ACC112 (cell line): ENCODE data around the gene ST3GAL6.

Experiments
- H2AFZ ChIP-seq: fragments of 200-600 bp; sonication (generic); one replicate; pipeline ENCODE4 v1.6.0; 2017; ENCODE audit warnings: antibody characterized with exemption, low read length; ENCODE audit not compliant: unreplicated experiment
- H3K27ac ChIP-seq: fragments of 200-600 bp; sonication (generic); 2 replicates; pipeline ENCODE4 v1.5.1; 2014; ENCODE audit warnings: low read depth, mild to moderate bottlenecking, antibody characterized with exemption, low read length, moderate library complexity
- H3K27me3 ChIP-seq: fragments of 200-600 bp; sonication (generic); 2 replicates; pipeline ENCODE4 v1.6.1; 2014; ENCODE audit warnings: mild to moderate bottlenecking, antibody characterized with exemption, low read length, moderate library complexity, mixed read lengths; ENCODE audit not compliant: insufficient read depth
- H3K36me3 ChIP-seq: fragments of 200-600 bp; sonication (generic); 2 replicates; pipeline ENCODE4 v1.6.1; 2016; ENCODE audit warnings: mild to moderate bottlenecking, antibody characterized with exemption, low read length, moderate library complexity, mixed read lengths; ENCODE audit not compliant: insufficient read depth
- H3K4me1 ChIP-seq: fragments of 200-600 bp; sonication (generic); one replicate; pipeline ENCODE4 v1.6.1; 2016; ENCODE audit warnings: low read length, mixed read lengths; ENCODE audit not compliant: insufficient read depth, unreplicated experiment, control insufficient read depth
- H3K4me3 ChIP-seq: fragments of 200-600 bp; sonication (generic); 2 replicates; pipeline ENCODE4 v1.5.1; 2014; ENCODE audit warnings: mild to moderate bottlenecking, low read depth, low read length
- H3K79me2 ChIP-seq: fragments of 200-600 bp; sonication (generic); one replicate; pipeline ENCODE4 v1.6.0; 2016; ENCODE audit warnings: low read length; ENCODE audit not compliant: control insufficient read depth, unreplicated experiment, insufficient read depth

The ST3GAL6 gene, protein sequence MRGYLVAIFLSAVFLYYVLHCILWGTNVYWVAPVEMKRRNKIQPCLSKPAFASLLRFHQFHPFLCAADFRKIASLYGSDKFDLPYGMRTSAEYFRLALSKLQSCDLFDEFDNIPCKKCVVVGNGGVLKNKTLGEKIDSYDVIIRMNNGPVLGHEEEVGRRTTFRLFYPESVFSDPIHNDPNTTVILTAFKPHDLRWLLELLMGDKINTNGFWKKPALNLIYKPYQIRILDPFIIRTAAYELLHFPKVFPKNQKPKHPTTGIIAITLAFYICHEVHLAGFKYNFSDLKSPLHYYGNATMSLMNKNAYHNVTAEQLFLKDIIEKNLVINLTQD

GRCh38 chr3:98763076-98763475 lies at the start of gene ST3GAL6:
Gene ST3GAL6, plus strand, starts transcription at chr3:98763340. Its CDS starts 5,101 bp downstream, at chr3:98768441.
- Histone ChIP-seq H2AFZ (no peak within 1 kb of the TSS), H3K36me3 (no peaks in the 10 kb centered on the region), H3K27ac (no peak within 1 kb of the TSS), H3K4me1 (peaks cover 16% of the 10 kb centered on the region), H3K4me3 (0 out of 2 replicates have a peak within 1 kb of the TSS, but pooled peaks have one; percentile 10), H3K27me3 (no peaks in the 10 kb centered on the region), H3K79me2 (no peaks in the 10 kb centered on the region)

GRCh38 chr3:98713984-98714383 lies 49.2 kb upstream of the ST3GAL6 start:
- no peaks in the 10 kb centered on the region for H3K27me3 ChIP-seq
- H3K79me2 ChIP-seq, result no peaks in the 10 kb centered on the region
- no peaks in the 10 kb centered on the region for H3K36me3 ChIP-seq
- H2AFZ ChIP-seq, result no peak overlapping the region
- H3K4me1 ChIP-seq, result no peaks in the 10 kb centered on the region
- no peak overlapping the region for H3K4me3 ChIP-seq
- H3K27ac ChIP-seq, result no peak overlapping the region

- Histone ChIP-seq H3K79me2 (no peaks in the 10 kb centered on the region), H3K27me3 (no peaks in the 10 kb centered on the region), H3K27ac (no peak overlapping the region), H3K4me1 (no peaks in the 10 kb centered on the region), H2AFZ (no peak overlapping the region), H3K36me3 (no peaks in the 10 kb centered on the region), H3K4me3 (no peak overlapping the region)
Measured at GRCh38 chr3:98717584-98717983, 45.6 kb upstream of the ST3GAL6 start.

DNA sequence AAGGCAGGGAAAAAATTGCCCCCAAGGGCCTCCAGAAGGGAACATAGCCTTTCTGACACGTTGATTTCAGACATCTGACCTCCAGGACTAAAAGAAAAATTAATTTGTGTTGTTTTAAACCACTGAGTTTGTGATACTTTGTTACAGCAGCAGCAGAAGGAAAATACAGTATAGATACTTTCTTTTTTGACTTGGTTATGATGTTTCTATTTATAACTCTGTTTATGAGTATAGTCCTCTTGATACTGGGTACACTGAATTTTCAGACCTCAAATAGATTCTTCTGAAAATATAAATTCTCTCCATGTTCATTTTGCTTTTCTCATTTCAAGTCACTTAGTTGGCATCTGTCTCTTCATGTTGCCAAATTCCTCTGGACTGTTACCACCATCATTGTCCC lies 44.4 kb upstream of the ST3GAL6 start:
- H3K36me3 ChIP-seq, result no peaks in the 10 kb centered on the region
- no peak overlapping the region for H3K27ac ChIP-seq
- no peak overlapping the region for H2AFZ ChIP-seq
- H3K79me2 ChIP-seq, result no peaks in the 10 kb centered on the region
- H3K4me3 ChIP-seq, result no peak overlapping the region
- H3K4me1 ChIP-seq, result no peaks in the 10 kb centered on the region
- no peaks in the 10 kb centered on the region for H3K27me3 ChIP-seq

- Histone ChIP-seq H3K4me1 (peaks cover 7% of the 10 kb centered on the region), H2AFZ (no peak overlapping the region), H3K36me3 (no peaks in the 10 kb centered on the region), H3K27me3 (no peaks in the 10 kb centered on the region), H3K4me3 (no peak overlapping the region), H3K27ac (no peak overlapping the region), H3K79me2 (no peaks in the 10 kb centered on the region)
Measured at GRCh38 chr3:98721776-98722175, 41.4 kb upstream of the ST3GAL6 start.

GRCh38 chr3:98722389-98722788 lies 40.8 kb upstream of the ST3GAL6 start:
- no peaks in the 10 kb centered on the region for H3K27me3 ChIP-seq
- no peaks in the 10 kb centered on the region for H3K36me3 ChIP-seq
- no peaks in the 10 kb centered on the region for H3K79me2 ChIP-seq
- H3K27ac ChIP-seq, result no peak overlapping the region
- H3K4me3 ChIP-seq, result no peak overlapping the region
- peaks cover 7% of the 10 kb centered on the region for H3K4me1 ChIP-seq
- H2AFZ ChIP-seq, result no peak overlapping the region

- H3K27me3 ChIP-seq, result no peaks in the 10 kb centered on the region
- peaks cover 11% of the 10 kb centered on the region for H3K4me1 ChIP-seq
- H2AFZ ChIP-seq, result no peak overlapping the region
- H3K36me3 ChIP-seq, result no peaks in the 10 kb centered on the region
- H3K4me3 ChIP-seq, result no peak overlapping the region
- no peak overlapping the region for H3K27ac ChIP-seq
- H3K79me2 ChIP-seq, result no peaks in the 10 kb centered on the region
Measured at GRCh38 chr3:98725352-98725751, 37.8 kb upstream of the ST3GAL6 start.

DNA sequence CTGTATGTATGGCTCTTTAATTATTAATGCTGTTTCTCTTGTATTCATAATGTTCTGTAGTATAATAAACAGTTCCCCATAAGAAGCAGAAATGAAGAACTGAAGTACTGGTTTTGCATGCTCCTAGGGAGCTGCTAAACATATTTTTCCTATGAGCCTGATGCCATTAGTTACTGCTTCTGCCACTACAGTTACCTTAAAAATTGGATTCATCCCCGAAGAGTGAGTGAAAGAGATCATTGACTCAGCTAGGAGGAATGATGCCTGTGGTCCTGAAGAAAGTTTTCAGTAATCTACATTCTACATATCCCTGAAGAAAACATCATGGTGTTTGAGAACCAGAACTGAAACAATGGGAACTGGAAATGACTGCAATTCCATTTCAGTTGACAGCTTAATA lies 37.1 kb upstream of the ST3GAL6 start:
- peaks cover 14% of the 10 kb centered on the region for H3K4me1 ChIP-seq
- H3K27me3 ChIP-seq, result no peaks in the 10 kb centered on the region
- no peak overlapping the region for H3K4me3 ChIP-seq
- H3K36me3 ChIP-seq, result no peaks in the 10 kb centered on the region
- no peak overlapping the region for H2AFZ ChIP-seq
- H3K79me2 ChIP-seq, result no peaks in the 10 kb centered on the region
- no peak overlapping the region for H3K27ac ChIP-seq

DNA sequence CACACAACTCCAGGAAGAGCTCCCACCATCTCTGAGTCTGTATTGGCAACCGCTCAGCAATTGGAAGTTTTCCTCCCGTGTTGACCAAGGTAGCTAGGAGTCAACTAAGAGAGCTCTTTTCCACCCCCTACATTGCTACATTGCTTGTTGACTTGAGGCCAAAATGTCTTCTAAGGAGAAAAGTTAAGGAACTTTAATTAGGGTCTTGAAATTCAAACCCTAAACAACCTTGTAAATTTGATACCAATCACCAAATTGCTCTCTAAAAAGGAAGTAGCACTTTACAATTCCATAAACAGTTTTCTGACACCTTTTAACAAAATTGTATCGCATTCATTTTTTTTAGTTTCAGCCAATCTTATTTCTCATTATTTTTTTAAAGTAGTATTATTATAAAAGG lies 35.5 kb upstream of the ST3GAL6 start:
- H3K27me3 ChIP-seq, result no peaks in the 10 kb centered on the region
- H3K79me2 ChIP-seq, result no peaks in the 10 kb centered on the region
- no peak overlapping the region for H2AFZ ChIP-seq

DNA sequence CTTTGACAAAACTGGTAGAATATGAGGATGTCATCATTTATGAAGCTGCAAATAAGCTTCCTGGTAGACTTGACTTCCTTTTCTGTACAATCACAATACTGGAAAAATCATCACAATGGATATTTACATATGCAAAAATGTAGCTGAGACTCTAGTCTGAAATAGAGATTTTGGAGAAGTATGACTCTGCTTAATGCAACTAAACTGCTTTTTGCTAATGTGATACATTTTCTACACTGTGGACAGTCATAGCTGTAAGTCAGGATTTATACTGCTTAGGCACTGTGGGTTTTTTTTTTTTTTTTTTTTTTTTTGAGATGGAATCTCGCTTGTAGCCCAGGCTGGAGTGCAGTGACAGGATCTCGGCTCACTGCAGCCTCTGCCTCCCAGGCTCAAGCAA lies 34.5 kb upstream of the ST3GAL6 start:
- Histone ChIP-seq H2AFZ (no peak overlapping the region), H3K4me1 (peaks cover 14% of the 10 kb centered on the region), H3K36me3 (no peaks in the 10 kb centered on the region), H3K79me2 (peaks cover 9% of the 10 kb centered on the region), H3K27me3 (no peaks in the 10 kb centered on the region), H3K4me3 (no peak overlapping the region), H3K27ac (no peak overlapping the region)

More for the DNA sequence above, 35.5 kb upstream of the ST3GAL6 start:
- Histone ChIP-seq H3K27ac (no peak overlapping the region), H3K4me1 (peaks cover 14% of the 10 kb centered on the region), H3K4me3 (no peak overlapping the region), H3K36me3 (no peaks in the 10 kb centered on the region)

DNA sequence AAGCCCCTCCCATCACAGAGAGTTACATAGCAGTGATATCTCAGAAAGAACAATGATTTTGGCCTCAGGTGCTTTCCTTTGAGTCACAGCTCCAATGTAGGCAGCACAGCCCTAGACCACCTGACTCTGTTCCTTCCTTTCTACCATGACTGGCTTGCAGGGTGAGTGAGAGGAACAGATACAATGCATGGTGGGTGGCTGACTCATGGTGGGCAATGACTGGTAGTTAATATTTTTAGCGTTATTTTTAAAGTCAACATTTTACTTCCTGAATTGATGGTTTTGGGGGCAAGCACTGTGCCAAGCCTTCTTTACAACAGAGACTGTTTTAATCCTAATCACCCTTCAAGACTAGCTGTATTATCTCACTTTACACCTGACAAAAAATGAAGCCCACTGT lies 32.8 kb upstream of the ST3GAL6 start:
- H3K4me3 ChIP-seq, result no peak overlapping the region
- H3K36me3 ChIP-seq, result no peaks in the 10 kb centered on the region
- H3K27me3 ChIP-seq, result no peaks in the 10 kb centered on the region
- H2AFZ ChIP-seq, result no peak overlapping the region
- peaks cover 25% of the 10 kb centered on the region for H3K79me2 ChIP-seq
- peak overlapping the region; percentile 5; the same call in 1 of the 2 replicates for H3K27ac ChIP-seq
- peaks cover 25% of the 10 kb centered on the region for H3K4me1 ChIP-seq
